A375 (cell line): Measurements from ENCODE around the gene MAGEA9B. TPM values are rescaled to one million over a fixed set of nuclear protein-coding genes. Genes with fewer than 3 reads are reported as not detected.

Experiments used
- total RNA-seq: library from RNA; depleted of rRNA; stranded (reverse); fragments of >200 nt; shearing (Covaris generic); gene quantifications from 2 replicates; pipeline ENCODE4 v1.2.3, GENCODE V29; 2014; rRNA removed

Gene MAGEA9B, protein sequence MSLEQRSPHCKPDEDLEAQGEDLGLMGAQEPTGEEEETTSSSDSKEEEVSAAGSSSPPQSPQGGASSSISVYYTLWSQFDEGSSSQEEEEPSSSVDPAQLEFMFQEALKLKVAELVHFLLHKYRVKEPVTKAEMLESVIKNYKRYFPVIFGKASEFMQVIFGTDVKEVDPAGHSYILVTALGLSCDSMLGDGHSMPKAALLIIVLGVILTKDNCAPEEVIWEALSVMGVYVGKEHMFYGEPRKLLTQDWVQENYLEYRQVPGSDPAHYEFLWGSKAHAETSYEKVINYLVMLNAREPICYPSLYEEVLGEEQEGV
- not detected in 2 replicates for total RNA-seq

GRCh38 chrX:149587359-149587758, at the start of gene MAGEA9B:
MAGEA9B (minus strand) TSS chrX:149587459; CDS start chrX:149583179, 4,280 bp downstream.

DNA sequence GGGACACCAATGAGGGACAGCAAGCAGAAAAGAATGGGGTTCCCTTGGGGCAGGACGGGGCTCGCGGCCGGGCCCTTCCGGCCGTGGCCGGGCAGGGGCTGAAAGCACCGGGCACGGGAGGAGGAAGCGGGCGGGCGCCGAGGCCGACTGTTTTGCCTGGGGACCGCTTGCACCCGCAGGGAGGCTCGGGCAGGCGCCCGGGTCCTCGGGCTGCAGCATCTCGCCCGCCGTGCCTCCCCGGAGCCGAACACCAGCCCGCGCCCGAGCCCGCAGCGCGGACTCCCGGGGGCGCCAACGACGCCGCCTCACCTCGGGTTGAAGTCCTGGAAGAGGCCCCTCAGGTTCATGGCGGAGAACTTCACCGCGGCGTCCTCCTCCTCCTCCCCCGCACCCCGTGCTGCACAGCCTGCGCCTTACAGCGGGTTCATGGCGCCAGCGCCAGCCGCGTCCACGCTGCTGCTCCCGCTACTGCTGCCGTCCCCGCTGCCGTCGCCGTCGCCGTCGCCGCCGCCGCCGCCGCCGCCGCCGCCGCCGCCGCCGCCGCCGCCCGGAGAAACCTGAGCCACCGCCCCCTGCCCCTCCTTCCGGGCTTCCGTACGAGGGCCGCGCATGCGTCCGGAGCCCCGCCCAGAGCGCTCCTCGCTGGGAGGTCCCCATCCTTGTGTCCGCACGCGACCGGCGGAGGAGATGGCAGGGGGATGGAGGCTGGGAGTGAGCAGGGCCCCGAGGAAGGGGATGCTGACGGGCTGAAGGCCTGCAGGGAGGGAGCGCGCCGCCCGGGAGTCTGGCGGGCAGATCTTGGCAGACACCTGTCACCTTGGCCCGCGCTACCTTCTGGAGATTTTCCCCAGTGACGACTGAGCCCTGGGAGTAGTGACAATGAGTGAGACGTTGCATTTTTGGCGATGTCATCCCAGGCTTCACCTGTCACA, 44.2 kb upstream of the MAGEA9B start, which contains the start of gene TMEM185A:
Gene TMEM185A (minus strand): TSS at position 559 of the 932 bp plus-strand sequence. CDS start 212 bp downstream, at position 347.

GRCh38 chrX:149595214-149595613, 8.0 kb upstream of the MAGEA9B start, which contains the start of gene HSFX2:
HSFX2 (minus strand) TSS chrX:149595314; CDS start chrX:149594700, 614 bp downstream.

DNA sequence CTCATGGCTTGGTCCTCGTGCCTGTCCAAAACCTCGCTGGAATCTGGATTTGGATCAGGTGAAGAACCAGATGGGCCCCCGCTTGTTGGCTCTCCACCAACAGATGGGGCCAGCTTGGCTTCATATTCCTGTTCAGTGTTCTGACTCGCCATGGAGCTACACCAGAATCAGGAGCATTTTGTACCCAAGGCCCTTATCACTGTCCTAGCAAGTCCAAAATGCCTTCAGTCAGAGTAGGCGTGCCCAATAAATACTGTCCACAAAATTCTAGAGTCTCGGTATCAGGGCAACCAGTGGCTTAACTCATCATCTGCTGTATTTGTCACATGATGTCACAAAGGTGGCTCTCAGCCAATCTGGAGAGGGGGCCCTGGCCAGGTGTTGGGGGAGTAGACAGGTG, 37.6 kb downstream of the MAGEA9B start, which contains the start of gene HSFX3:
Gene HSFX3 (minus strand): TSS at position 224 of the 400 bp plus-strand sequence. CDS start 72 bp downstream, at position 152.

DNA sequence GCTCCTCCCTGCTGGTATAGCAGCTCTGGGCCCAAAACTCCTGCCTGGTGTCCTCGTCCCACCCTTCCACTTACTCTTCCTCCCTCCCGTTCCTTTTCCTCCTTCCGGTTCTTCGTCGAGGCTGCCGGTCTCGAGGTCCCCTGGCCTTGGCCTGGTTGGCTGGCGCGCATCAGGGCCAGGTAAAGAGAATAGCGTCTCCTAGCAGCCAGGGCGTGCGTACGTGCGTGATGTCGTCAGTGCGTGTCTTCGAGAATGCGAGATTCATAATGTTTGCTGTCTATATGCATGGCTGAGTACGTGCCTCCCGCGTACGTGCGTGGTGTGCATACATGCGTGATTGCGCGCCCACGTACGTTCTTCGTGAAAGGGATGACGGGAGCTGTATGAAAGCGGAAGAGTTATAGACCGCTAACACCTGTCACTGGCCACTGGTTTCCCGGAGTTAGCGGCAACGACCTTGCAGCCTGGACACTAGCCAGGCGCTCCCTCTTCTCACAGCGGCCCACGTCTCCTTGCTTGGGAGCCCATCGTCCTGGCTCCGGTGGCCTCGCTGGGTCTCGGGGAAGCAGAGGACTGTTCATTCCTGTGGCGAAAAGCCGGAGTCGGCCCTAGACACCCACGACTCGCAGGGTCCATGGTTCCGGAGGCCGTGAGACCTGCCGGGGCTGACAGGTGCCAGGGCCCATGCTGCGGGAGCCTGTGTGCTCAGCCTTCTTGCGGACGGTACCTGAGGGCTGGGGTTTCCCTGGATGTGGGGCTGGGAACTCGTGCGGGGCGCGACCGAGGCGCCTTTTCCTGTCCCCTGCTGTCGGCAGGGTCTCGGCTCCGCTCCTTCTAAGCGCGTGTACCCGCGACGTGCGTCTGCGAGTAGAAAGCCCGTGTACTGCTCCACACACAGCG, 46.4 kb downstream of the MAGEA9B start, which contains the start of gene EOLA1:
Gene EOLA1 (plus strand): TSS at position 392 of the 900 bp plus-strand sequence. CDS start 4,619 bp downstream, outside the sequence.

Other genes with a start within 250 kb of the MAGEA9B start
- gene IDS, start 82.2 kb downstream of the MAGEA9B start, total RNA-seq = 20.6 and 23.0 TPM in 2 replicates
- 11.5 and 17.2 TPM in 2 replicates for gene EOLA1, start 46.4 kb downstream of the MAGEA9B start, total RNA-seq
- not detected in 2 replicates for gene HSFX3, start 37.5 kb downstream of the MAGEA9B start, total RNA-seq
- gene HSFX2, start 7.9 kb upstream of the MAGEA9B start, total RNA-seq = not detected in 2 replicates
- gene TMEM185A, start 44.3 kb upstream of the MAGEA9B start, total RNA-seq = 6.5 and 8.3 TPM in 2 replicates
- 34.9 and 38.3 TPM in 2 replicates for gene MAGEA11, start 124.6 kb upstream of the MAGEA9B start, total RNA-seq
- gene HSFX1, start 186.6 kb upstream of the MAGEA9B start, total RNA-seq = 0.11 and 0.29 TPM in 2 replicates
- gene MAGEA9, start 194.5 kb upstream of the MAGEA9B start, total RNA-seq = not detected in 2 replicates